GM21390 (cell line): Measurements from ENCODE around the gene PHLDA3.
"Not testable (repeated sequence)": the region's sequence is repeated elsewhere in the genome, so short reads cannot be mapped to it uniquely, and the experiment has no call there.

Source experiments
- ATAC-seq: cut with Tn5 transposase; IDR thresholded peaks from one replicate; pipeline ENCODE4 v1.9.1; 2021; ENCODE audit not compliant: unreplicated experiment

The PHLDA3 gene

DNA sequence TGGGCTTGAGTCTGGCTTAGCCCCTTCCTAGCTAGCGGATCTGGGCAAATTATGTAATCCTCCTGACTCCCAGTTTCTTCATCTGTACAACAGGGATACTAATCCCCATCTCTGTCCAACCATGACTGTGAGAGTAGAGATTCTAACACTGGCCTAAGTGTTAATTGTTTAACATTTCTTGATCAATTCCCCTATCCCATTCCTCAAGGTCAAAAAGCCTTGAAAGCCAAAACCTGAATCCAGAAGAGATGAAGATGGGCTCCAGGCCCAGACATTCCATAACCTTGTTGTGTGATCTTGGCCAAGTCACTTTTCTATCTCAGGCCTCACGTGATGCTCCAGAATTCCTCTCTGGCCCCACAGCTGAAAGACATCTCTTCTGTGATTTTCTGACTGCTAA is 18.8 kb upstream of the PHLDA3 start:
- no peak for ATAC-seq

GRCh38 chr1:201486187-201486586 is 17.2 kb upstream of the PHLDA3 start:
- ATAC-seq = no peak

DNA sequence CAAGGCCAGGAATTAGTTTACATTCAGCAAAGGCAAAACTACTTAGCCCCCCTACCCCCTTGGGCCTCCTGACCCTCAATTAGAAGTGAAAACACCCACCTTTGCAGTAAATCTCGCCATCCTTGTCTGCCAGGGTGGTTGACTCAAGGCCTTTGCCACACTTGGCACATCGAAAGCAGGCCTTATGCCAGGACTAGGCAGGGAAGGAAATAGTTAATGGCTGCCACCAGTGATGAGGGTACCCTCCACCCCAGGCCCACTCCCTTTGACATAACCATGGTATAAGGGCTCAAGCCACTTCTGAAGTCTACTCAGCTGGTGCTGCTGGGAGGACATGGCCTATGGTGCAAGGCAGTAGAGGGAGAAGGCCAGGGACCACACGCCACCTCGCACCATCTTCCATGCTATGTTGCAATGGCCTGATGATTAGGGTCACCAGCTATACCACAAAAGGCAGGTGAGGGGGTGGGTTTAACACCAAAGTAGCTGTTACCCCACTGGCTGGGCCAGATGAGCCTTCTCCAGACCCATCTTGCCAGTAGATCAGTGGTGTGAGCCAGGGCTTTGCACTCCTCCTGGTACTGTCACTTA is 16.3 kb upstream of the PHLDA3 start:
- ATAC-seq = no peak

- no peak for ATAC-seq
Observed at GRCh38 chr1:201483373-201483949, 14.5 kb upstream of the PHLDA3 start.

- ATAC-seq = no peak
Observed at GRCh38 chr1:201482755-201483154, 13.8 kb upstream of the PHLDA3 start.

DNA sequence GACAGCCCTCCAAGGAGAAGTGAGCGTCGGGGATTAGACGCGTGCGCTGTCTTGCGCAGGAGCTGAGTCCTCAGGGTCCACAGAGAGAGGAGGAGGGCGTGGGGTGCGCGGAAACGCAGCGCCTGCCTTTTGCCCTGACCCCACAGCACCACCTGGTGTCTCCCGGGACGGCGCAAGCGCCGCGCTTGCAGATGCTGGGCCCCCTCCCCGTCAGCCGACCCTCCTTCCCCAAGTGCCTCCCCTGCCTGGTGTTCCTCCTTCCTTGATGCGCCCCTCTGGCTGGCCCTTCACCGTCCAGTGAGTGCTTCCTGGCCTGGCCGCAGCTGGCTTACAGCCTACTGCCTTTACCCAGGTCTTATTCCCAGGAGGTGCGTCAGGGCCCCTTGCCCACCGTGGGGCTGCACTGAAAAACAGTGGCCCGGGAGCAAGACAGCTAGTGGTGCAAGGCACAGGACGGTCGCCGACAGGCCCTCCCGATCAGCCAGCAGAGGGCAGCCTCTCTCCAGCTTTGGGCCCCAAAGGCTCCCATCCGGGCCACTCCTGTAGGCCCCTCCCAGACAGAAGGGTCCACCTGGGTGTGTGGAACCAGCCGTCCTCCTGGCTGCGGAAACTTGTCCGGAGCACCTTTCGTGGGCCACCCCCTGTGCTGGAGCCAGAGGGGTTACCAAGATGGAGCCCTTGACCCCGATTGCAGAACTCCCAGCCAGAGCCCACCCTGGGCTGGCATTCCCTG is 12.9 kb upstream of the PHLDA3 start:
- ATAC-seq = peak; percentile 68

DNA sequence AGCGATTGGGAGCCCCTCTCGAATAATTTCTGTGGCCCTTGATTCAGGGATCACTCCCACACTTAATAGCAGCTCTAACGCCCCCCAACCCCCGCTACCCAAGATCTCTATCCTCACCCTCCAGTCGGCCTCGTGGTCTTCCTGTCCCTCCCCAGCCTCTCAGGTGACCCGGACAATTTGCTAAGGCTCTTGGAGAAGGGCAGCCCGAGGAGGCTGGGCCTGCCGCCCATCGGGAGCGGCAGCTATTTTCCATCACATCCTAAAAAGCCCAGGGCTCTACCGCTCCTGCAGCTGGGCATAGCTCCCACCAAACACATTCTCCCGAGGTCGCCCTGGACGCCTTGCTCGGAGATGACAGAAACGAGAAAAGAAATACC is 12.0 kb upstream of the PHLDA3 start:
- ATAC-seq = no peak

DNA sequence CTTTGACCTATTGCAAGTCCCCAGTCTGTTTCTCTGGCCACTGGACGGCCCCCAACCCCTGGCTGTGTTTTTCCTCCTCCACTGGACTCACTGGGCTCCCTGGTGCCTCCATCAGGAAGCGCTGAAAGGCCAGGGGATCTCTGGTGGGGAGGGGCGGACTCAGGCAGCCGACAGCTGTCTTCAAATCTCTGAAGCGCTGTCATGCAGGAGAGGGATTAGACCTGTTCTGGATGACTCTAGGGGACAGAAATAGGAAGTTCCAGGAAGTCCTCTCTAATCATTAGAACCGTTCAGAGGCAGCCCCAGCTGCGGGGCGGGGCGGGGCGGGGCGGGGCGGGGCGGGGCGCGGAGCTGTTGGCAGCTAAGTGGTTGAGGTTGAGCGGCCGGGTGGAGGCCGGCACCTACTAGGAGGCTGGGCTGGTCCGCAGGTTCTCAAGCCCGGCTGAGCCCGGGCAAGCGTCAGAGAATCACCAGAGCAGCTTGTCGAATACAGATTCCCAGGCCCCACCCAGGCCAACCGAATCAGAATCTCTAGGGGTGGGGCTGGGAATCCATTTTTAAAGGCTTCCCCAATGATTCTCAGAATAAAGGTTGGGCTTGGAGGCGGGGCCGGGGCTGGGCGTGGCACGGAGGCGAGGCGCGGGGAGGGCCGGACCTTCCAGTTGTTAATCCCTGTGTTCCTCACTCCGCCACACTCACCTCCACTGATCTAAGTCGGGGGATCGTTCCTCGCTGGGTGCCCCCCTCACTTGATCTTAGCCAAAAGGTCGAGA is 11.4 kb upstream of the PHLDA3 start:
- ATAC-seq = peak; percentile 52

- no peak for ATAC-seq
Observed at GRCh38 chr1:201479201-201479730, 10.3 kb upstream of the PHLDA3 start.

DNA sequence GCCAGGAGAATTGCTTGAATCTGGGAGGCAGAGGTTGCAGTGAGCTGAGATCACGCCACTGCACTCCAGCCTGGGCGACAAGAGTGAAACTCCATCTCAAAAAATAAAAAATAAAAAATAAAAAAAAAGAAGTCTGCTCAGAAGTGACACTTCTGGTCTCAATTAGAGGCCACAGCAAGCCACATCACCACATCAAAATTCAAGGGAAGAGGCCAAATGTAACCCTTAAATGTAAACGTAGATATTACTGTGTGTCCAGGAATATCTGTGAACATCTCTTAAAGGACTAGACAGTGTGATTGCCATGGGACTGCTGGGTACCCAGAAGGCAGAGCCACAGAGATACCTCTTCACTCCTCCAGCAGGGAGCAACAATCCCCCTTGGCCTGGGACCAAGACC is 9.7 kb upstream of the PHLDA3 start:
- ATAC-seq = not testable (repeated sequence)

GRCh38 chr1:201476670-201477344 is 7.8 kb upstream of the PHLDA3 start:
- ATAC-seq = no peak

DNA sequence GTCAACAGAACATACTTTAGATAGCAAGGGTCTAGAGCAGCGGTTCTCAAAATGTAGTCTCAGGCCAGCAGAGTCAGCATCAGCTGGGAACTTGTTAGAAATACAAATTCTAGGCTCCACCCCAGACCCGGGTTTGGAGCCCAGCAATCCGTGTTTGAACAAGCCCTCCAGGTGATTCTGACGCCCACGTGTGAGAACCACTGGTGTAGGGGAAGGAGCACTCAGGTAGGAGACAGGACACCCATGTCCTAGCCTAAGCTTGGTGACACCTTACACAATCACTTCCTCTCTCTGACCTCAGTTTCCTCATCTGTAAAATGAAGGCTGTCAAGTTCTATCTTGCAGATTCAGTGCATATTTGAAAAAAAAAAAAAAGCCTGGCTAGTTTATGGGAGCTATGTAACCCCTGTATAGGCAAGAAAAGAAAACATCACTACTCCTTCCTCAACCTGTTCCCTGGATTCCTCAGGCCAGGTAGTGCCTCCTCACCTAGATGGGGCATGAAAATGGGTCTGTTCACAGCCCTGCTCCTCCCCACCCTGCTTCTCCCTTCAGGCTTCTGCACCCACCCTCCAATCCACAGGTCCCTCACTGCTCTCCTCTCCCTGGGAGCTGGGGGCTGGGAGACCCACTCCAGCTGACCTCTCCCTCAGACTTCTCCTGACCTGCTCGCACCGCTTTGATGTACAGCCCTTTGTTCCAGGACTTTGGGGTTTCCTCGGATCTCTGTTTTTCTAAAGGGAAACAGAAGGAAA is 7.1 kb upstream of the PHLDA3 start:
- ATAC-seq = no peak

- no peak for ATAC-seq
Observed at GRCh38 chr1:201475130-201475529, 6.1 kb upstream of the PHLDA3 start.

GRCh38 chr1:201473296-201473695 is 4.3 kb upstream of the PHLDA3 start:
- no peak for ATAC-seq

- not testable (repeated sequence) for ATAC-seq
Observed at GRCh38 chr1:201472321-201472720, 3.3 kb upstream of the PHLDA3 start.

GRCh38 chr1:201471772-201472171 is 2.8 kb upstream of the PHLDA3 start:
- no peak for ATAC-seq

DNA sequence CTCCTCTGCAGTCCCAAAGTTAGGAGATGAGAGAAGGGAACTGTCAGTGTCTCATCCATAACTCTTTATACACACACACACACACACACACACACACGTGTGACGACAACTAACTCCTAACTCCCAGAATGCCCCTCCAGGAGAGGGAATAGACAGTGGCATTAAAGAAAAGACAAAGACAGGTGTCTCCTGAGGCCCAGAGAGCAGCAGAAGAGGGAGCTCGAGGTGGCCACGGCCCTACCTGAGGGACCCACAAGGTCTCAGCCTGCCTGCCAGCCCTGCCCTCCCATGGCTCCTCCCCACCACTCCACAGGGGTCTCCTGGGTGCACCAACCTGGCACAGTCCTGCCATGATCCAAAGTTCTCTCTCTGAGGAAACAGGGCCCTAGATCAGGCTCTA is 1.6 kb upstream of the PHLDA3 start:
- no peak for ATAC-seq

DNA sequence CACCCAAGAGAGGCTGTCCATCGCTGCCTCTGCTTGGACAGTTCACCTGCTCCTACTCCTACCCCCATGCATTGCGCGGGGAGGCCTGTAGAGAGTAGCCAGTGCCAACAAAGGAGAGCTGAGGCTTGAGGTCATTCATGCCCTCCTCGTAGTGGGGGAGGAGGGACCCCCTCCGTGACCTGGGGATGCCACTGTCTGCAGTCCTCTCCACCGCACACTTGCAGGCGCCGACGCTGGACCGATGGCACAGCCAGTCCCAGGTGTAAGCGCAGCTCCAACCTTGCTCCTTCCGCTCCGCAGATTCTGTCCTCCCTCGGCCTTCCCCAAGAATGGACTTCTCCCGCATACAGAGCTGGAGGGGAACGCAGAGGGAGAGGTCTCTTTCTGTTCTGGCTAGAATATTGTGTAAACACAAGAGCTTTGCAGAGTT is 672 bp upstream of the PHLDA3 start:
- no peak for ATAC-seq

- ATAC-seq = peak; percentile 57
Observed at GRCh38 chr1:201468501-201468843, 516 bp downstream of the PHLDA3 start.

DNA sequence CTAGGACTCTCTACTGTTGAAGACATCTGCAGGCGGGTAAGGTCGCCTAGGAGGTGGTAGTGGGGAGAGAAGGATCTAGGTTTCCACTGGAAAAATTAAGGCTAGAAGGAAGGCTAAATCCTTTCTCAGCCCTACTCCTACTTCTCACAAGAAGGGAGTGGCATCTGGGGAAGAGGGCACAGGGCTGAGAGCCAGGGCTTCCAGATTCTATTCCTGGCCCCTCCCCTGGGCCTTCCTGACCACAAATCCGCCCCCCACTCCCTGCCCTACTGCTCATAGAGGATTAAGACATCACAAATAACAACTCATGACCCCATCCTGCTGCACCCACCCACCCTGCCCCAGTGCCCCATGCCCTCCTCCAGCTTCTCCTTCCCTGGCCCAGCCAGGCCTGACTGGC is 2.5 kb downstream of the PHLDA3 start:
- no peak for ATAC-seq
